Neural cell (in vitro differentiated cells): ENCODE results near the gene CKMT2.

Experiments used
- CTCF ChIP-seq: fragments of 450-650 bp; IDR thresholded peaks from 2 replicates; pipeline ENCODE4 v1.5.1; 2014; ENCODE audit warnings: antibody characterized with exemption, mild to moderate bottlenecking, moderate library complexity; ENCODE audit not compliant: poor library complexity, severe bottlenecking
- EP300 ChIP-seq: fragments of 450-650 bp; conservative IDR thresholded peaks from 2 replicates; pipeline ENCODE4 v1.6.1; 2014; ENCODE audit warnings: antibody characterized with exemption, mild to moderate bottlenecking, moderate library complexity; ENCODE audit not compliant: poor library complexity, severe bottlenecking
- EZH2 ChIP-seq: fragments of 200-600, 300-800 bp; shearing (Covaris generic), sonication (generic); IDR thresholded peaks from 2 replicates; pipeline ENCODE4 v1.6.1; 2014; ENCODE audit warnings: antibody characterized with exemption, low read length, borderline replicate concordance, mild to moderate bottlenecking; ENCODE audit not compliant: insufficient read depth, poor library complexity, severe bottlenecking
- POLR2AphosphoS5 ChIP-seq: IDR thresholded peaks from 2 replicates; pipeline ENCODE4 v1.6.1; 2012
- RAD21 ChIP-seq: fragments of 450-650 bp; conservative IDR thresholded peaks from 2 replicates; pipeline ENCODE4 v1.6.1; 2014; ENCODE audit warnings: antibody characterized with exemption, mild to moderate bottlenecking, moderate library complexity
- REST ChIP-seq: IDR thresholded peaks from 2 replicates; pipeline ENCODE4 v1.6.1; 2012; ENCODE audit warnings: borderline replicate concordance
- TAF1 ChIP-seq: IDR thresholded peaks from 2 replicates; pipeline ENCODE4 v1.6.1; 2012; ENCODE audit warnings: low read depth

GRCh38 chr5:81192373-81192750, 40.8 kb upstream of the CKMT2 start:
- no peak for TF ChIP-seq CTCF
- no peak for TF ChIP-seq EZH2
- no peak for TF ChIP-seq RAD21
- no peak for TF ChIP-seq EP300
- no peak for TF ChIP-seq TAF1
- no peak for TF ChIP-seq POLR2AphosphoS5
- TF ChIP-seq REST: no peak
